Kidney tubule cell (primary cell): ENCODE data around the gene MTRF1.
"Not testable (repeated sequence)": the region's sequence is repeated elsewhere in the genome, so short reads cannot be mapped to it uniquely, and the experiment has no call there.

Experiments
- DNase-seq: peaks from one replicate; pipeline ENCODE4 v3.0.0-alpha.2; 2018; ENCODE audit warnings: low spot score

MTRF1 gene

DNA sequence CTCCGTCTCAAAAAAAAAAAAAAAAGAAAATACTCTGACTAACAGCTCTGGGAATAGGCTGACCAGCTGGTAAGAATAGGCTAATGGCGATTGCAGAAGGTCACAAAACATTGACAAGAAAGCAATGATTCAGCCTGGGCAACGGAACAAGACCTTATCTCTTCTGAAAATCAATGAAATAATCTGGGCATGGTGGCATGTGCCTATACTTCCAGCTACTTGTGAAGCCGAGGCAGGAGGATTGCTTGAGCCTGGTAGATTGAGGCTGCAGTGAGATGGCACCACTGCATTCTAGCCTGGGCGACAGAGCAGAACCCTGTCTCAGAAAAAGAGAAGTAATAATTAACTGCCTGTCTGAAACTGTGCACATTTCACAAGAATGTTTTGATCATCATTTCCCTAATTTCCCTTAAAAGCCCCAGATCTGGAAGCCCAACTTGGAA lies 18.8 kb upstream of the MTRF1 start:
- DNase-seq, result peak; percentile 82

DNA sequence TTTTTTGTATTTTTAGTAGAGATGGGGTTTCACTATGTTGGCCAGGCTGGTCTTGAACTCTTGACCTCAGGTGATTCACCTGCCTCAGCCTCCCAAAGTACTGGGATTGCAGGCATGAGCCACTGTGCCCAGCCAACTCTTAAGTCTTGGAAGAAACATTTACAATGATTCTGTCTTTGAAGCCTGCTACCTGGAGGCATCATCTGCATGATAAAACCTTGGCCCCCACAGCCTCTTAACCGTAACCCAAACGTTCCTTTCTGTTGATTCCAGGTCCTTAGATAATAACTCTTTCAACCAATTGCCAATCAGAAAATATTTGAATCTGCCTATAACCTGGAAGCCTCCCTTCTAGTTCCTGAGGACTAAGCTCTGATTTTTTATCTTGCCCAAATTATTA lies 15.8 kb upstream of the MTRF1 start:
- not testable (repeated sequence) for DNase-seq

DNA sequence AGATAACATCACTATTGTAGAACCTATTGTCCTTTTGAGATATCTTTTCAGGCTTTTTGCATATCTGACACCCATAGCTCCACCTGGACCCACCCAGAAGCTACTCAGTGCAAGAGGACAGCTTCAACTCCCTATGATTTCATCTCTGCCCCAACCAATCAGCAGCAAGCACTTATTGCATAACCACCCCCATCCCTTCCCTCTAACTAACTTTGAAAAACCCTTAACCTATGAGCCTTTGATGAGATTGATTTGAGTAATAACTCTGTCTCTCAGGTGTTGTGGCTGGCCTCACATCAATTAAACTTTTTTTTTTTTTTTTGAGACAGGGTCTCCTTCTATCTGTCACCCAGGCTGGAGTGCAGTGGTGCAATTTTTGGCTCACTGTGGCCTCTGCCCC lies 13.4 kb upstream of the MTRF1 start:
- DNase-seq, result no peak

DNA sequence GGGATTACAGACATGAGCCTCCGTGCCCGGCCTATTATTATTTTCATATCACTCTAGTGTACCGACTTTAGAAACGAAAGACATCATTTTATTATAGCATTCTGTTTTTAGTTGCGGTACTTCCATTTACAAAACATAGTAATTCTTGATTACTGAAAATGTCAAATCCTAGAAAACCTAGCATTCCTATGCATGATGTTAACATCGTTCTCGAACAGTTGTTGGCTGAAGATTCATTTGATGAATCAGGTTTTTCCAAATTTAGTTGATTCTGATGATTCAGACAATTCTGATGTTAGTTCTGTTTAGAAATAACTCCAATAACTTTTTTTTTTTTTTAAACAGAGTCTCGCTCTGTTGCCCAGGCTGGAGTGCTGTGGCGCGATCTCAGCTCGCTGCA lies 11.5 kb upstream of the MTRF1 start:
- DNase-seq, result no peak

DNA sequence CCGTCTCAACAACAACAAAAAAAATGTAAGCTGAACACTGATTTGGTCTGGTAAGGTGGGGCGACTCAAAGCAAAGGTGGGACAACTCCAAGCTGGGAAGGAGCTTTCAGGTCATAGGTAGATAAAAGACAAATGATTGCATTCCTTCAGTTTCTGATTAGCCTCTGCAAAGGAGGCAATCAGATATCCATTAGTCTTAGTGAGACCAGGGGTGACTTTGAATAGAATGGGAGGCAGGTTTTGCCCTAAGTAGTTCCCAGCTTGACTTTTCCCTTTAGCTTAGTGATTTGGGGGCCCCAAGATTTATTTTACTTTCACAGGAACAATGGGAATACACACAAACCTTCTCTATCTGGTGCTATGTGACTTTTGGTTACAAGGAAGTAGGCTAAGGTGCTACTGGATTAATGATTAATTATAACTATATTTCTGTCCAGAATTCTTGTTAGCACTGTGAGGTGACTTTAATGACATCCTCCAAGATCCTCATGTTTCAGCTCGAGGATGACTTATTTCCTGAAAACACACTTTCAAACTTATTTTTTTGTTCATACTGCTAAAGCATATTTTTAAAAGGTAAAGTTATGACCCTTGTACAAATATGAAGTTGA lies 10.6 kb upstream of the MTRF1 start:
- DNase-seq, result peak; percentile 69

DNA sequence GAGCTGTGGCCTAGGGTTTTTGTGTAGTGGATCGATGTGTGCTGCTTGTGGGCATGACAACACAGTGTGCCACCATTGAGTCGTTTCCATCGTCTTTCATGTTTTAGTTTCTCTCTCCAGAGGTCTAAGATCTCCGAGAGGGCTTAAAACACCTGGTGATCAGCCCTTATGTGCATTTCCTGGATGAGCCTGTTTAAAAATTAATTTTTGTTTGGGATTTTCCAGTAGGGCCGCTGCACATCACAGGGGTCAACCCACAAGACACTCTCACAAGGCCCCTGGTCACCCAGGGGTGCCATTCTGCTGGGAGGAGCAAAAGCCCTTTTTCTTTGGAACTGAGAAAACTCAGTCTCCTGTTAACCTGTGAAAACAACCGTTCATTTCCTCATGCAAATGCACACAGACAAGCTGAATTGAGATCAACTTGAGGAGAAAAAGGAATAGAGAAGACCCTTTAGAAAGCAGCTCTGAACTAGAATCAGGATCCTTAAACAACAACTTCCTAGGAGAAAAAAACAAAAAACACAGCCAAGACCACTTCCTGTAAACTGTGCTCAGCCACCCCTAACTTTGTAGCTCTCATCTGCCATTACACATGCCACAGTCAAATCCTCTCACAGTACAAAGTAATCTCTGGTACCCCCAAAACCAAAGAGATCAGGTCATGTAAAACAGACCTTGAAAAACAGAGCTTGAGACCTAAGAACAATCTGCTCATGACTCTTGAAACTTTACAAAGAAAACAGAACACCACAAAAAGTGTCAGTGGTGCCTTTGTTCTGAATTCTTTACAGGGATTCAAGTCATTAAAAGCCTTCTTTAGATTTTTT lies 8.3 kb upstream of the MTRF1 start:
- DNase-seq, result peak; percentile 60

DNA sequence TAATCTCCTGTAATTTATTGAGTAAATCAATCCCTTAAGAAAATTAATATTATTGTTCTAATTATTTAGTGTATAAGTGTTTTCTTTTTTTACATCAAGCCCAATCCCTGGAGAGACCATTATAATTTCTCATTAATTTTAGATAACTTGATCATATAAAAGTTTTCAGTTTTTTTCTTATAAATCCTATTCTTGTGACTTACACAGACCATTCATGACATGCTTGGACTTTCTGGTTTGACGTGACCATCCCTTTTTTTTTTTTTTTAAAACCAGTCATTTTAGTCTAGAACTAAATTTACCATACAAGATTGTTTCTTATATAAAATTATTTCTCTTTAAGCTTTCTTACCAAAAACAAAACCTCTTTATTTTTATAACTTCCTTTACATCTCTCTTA lies 5.4 kb upstream of the MTRF1 start:
- peak; percentile 47 for DNase-seq

DNA sequence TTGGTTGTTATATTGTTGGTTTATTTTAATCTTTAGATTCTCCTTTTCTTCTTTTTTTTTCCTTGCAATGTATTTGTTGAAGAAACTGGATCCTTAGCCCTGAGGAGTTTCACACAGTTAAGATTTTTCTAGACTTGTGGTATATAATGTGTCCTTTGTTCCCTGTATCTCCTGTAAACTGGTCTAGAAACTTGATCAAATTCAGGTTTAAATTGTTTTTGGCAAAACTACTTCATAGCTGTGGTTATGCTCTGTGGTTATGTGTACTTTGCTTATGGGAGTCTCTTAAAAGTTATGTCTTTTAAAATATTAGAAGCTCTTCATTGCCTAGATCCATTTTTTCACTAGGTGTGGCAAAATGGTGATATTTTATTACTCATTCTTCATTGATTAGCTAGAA lies 3.7 kb upstream of the MTRF1 start:
- DNase-seq, result no peak

DNA sequence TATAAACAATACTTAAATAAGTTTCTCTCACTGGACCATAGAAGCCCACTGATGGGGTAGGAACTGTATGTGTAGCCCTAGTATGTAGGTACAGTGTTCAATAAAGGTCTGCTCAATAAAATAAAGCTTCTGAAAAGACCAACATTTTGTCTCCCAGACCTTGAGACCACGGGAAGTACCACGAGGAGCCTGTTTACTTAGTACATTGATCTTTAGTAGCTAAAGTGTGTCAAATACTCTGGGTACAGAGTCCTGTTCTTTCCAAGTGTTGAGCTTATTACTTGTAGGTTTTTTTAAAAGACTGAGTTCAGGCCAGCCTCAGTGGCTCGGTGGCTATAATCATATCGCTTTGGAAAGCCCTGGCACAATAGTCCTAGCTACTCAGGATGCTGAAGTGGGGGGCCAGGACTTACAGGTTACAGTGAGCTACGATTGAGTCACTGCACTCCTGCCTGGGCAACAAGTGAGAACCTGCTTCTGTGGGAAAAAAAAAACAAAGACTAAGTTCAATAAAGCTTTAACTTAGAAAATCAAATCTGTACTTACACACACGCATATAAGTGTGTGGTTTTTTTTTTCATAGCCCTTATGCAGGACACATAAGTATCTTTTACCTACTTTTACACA lies 3.4 kb downstream of the MTRF1 start:
- no peak for DNase-seq

DNA sequence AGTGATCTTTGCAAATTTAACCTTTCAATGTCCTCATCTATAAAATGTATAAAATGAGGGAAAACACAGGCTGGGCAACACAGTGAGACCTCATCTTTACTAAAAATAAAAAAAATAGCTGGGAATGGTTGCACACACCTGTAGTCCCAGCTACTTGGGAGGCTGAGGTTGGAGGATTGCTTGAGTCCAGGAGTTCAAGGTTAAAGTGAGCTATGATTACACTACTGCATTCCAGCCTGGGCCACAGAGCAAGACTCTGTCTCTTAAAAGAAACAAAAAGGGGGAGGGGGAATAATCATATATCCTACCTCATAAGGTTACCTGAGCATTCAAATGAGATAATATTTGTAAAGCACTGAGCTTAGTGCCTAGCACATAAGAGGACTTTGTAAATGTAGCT lies 5.8 kb downstream of the MTRF1 start:
- DNase-seq, result no peak

DNA sequence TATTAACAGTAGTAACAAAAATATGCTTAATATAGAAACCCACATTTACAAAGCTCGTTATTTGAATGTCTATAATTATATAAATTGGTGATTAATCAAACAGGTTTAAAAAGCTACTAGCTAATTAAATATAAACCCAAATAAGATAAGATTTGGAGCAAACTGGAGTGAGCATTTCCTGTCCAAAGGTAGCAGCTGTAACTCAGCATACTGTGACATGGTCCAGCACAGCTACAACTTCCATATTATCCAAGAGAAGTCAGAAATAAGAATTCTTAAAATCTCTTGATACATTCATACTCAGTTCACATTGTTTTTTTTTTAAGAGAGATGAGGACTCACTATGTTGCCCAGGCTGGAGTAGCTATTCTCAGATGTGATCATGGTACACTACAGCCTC lies 8.5 kb downstream of the MTRF1 start:
- DNase-seq, result no peak

DNA sequence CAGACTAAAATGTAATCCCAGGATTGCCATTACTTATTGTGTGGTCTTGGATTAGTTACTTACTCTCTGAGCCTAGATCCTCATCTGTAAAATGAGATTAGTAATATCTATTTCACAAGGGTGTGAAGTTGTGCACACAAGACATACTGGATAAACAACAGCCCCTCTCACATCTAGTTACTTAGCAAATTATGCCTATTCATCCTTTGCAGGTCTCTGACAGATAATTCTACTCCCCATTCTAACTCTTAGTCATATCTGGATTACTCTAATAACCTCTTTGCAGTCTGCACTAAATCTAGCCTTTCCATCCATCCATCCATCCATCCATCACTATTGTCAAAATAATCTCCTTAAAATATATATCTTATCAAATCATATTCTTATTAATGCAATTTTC lies 12.4 kb downstream of the MTRF1 start:
- DNase-seq, result no peak

DNA sequence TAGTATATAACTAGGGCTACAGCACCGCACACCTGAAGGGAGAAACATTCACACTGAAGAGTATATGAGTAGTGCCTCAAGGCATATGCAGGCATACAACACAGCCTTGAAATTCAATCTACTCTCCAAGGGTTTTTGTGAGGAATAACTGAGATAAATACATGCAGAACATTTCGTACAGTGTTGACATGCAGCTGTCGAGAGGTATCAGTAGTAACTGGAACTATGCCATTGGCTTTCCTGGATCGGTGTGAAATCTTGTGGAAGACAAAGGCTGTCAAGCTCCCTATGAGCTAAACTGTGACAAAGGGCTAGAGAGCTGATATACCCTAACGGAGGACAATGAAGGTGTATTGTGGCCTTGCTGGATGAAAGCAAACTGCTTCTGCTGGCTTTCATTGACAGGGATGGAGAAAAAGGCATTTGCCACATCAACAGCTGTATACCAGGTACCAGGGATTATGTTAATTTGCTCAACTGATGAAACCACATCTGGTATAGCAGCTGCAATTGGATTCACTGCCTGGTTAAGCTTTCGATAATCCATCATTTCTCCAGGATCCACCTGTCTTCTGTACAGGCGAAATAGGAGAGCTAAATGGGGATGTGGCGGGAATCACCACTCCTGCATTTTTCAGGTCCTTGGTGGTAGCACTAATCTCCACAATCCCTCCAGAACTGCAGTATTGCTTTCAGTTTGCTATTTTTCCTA lies 16.3 kb downstream of the MTRF1 start:
- no peak for DNase-seq

DNA sequence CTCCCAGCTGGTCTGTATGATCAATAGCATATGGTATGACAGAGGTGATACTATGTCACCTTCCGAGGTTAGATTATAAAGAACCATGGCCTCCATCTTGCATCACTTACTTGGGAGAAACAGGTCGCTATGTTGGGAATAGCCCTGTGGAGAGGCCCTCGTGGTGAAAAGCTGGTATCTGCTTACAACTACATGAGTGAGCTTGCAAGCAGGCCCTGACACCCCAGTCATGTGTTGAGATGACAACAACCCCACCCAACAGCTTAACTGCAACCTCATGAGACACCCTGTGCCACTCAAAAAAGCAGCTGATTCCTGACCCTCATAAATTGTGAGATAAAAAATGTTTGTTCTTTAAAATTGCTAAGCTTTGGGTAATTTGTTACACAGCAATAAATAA lies 18.8 kb downstream of the MTRF1 start:
- no peak for DNase-seq

DNA sequence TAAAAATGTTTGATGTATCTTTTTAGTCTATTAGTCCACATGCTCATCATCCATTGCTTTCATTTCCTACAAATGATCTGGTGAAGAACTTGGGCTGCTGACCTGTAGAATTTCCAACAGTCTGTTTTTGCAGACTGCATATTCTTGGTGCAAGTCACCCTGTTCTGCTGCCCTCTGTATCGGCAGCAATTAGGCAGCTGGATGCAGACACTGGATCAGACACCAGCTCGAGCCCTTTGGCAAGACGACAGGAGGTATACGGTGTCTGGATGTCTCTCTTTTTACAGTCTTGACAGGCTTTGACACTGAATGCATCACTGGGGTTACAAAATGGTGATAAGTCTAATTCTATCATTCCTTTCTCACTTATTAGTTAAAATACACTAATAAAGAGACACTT lies 21.8 kb downstream of the MTRF1 start:
- no peak for DNase-seq

DNA sequence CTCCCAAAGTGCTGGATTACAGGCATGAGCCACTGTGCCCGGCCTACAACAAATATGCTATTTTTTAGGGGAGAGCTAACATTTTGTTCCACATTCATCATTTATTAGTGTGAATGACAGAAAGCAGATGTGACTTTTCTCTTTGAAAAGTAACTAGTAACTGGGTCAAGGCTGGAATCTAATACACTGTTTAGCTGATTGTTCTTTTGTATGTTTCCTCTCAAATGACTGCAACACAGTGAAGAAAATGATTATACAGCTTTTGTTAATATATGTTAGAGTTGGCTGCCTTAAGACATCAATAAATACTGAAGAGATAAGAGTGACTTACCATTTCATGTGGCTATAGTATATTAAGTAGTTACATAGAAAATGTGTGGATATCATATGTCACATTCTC lies 27.0 kb downstream of the MTRF1 start:
- DNase-seq, result no peak

DNA sequence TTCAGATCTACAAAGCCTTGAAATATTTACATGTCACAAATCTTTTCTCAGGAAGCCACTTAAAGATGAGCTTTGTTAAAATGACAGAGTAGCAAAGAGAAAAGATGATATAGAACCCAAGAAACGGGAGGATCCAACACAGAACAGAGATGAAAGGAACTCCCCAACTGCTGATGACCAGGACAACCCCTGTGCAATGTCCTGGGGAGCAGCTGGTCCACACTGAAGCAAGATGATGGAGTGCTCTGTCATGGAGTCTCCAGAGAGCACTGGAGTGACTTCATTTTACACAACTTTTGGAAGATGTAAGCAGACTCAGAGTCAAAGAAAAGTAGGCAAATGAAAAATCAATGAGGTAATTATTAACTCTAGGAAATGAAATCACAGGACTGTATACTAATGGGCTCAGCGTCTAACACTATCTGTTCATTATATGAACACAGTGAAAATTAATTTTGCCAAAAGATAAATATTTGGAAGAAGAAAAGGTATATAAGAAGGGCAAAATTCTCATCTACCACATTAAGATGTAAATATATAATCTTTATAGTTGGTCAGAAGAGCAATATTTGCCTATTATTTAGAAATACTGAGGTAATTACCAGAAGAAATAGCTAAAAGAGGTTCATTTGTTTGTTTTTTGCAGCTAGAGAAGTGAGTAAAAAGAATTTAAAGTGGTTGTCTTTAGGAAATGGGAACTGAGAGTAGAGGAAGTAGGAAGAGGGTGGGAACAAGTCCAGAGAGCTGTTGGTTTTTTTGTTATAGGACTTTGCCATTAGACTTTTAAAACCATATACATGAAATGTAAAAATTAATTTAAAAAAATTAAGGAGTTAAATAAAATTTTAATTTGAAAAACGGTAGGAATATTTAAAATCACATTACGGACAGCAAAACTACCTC lies 30.5 kb downstream of the MTRF1 start:
- DNase-seq, result peak; percentile 14

DNA sequence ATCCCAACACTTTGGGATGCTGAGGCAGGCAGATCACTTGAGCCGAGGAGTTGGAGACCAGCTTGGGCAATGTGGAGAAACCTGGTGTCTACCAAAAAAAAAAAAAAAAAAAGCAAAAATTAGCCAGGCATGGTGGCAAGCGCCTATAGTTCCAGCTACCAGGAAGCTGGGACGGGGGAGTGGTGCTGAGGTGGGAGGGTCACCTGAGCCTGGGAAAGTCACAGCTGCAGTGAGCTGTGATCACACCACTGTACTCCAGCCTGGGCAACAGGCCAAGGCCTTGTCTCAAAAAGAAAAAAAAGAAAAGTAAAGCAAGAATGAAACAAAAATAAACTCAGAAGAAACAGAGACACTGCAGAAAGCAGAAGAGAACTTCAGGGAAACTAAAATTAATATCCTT lies 31.6 kb downstream of the MTRF1 start:
- peak; percentile 79 for DNase-seq

DNA sequence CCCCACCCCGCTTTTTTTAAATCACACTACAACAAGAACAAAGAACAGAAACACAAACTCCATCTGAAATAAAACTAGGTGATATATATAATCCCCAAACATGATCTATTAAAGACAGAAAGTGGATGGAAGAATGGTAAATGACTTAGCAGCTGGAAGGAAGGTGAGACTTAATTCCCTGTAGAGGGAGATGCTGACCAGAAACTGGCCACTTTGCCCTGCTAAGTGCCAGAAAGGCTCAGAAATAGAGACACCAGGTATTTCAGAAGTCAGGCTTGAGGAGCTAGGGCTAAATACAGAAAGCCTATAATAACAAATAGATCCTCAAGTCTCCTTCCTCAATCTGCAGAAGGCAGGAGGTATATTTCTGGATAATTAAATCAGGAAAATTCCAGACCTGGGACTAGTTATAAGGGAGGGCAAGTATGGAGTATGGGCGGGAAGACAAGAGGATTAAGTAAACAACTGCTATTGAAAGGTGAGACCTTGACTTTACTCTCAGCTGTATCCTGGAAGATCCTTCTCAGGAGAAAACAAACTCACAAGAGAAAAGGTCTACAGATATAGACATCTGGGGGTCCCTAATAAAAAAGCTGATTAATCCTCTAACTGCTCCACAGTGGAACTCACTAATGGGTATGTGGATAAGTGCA lies 32.2 kb downstream of the MTRF1 start:
- DNase-seq, result no peak

DNA sequence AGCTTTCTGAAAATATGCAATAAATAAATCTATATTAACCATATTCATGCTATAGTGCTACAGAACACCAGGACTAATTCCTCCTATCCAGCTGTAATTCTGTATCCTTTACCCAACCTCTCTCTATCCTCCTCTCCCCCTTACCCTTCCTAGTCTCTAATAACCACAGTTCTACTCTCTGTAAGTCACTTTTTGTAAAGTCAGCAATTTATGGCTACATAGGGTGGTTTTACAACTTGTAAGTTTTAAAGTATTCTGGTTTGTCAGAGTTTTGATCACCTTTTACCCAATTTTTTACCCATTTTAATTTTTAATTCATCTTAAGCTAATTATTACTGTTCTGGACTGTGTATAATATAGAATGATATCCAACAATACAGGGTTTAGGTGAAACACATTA lies 34.0 kb downstream of the MTRF1 start:
- DNase-seq, result no peak
